Measurements from ENCODE around the gene ZBTB7A. TPM values are rescaled to one million over a fixed set of nuclear protein-coding genes. Genes with fewer than 3 reads are reported as not detected.

ZBTB7A gene
- total and polyA plus RNA-seq, 10 of the 15 experiments (the other 5 are each of a cell fraction or from before 2014, with no cell fraction given), result 0.26 to 42.4 (median 4.5) TPM

DNA sequence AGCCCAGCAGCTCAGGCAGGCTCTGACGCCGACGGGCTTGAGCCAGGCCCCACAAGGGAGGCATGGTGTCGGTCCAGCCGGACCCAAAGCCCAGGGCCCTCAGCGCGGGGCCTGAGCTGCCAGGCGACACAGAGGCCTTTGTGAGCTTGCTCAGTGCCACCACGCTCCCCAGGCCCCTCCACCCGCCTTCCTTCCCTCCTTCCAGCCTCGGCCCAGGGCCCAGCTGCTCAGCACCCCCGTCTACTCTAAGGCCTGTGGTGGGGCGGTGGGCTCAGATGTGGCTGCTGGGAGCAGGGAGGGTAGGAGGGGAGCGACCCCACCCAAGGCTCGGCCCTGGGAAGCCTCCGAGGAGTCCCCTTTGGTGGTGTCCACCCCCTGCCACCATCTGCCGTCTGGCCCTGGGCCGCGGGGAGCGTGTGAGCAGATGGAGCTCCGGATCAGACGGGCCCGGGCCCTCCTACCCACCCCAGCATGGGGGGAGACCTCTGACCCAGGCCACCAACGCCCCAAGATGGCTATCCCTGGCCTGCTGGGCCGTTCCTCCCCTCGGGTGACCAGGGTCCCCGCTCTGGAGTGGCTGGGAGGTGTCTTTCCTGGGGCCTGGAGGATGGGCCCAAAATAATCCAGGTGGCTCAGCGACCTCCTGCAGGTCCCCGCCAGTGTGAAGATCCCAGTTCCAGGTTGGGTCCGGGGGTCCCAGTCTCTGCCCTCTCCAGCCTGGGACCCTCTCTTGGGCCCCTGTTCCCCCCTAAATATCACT lies 7.8 kb downstream of the ZBTB7A start:
- Histone ChIP-seq H3K27ac (ENCODE audit: control insufficient read depth, insufficient read depth) (peak overlapping the region; percentile 87), H4K20me1 (ENCODE audit: control insufficient read depth, insufficient read depth) (peaks cover 18% of the 10 kb centered on the region), H3K79me2 (ENCODE audit: control insufficient read depth, insufficient read depth, low read length) (peaks cover 81% of the 10 kb centered on the region), H3K36me3 (ENCODE audit: control insufficient read depth in 2 of 2, insufficient read depth in 2 of 2, low read length in 1 of 2) (peaks cover 10 to 23% of the 10 kb centered on the region in 2 experiments; a peak in 3 of 4 replicates), H3K4me3 (peak overlapping the region; percentile 58), H3K4me2 (ENCODE audit: control insufficient read depth, insufficient read depth) (peak overlapping the region; percentile 98), H3K27me3 (replicated peaks in 1 of 2; ENCODE audit: control insufficient read depth in 2 of 2, insufficient read depth in 2 of 2, low read length in 1 of 2) (no peaks in the 10 kb centered on the region), H2AFZ (ENCODE audit: control insufficient read depth, low read depth, low read length) (no peak overlapping the region), H3K4me1 (ENCODE audit: control insufficient read depth, insufficient read depth, low read length) (peaks cover 29% of the 10 kb centered on the region), H3K9me3 (replicated peaks; ENCODE audit: control insufficient read depth, insufficient read depth, low read length) (no peaks in the 10 kb centered on the region), H3K9ac (ENCODE audit: control insufficient read depth, insufficient read depth, low read length) (peak overlapping the region; percentile 75; the same call in 1 of the 2 replicates)
- WGBS (ENCODE audit: insufficient coverage, insufficient replicate concordance, low lambda C conversion rate, missing lambda C conversion rate), result 33% methylated on average over 30 of the region's 30 CpGs
- ATAC-seq, result no peak
- intact Hi-C loops (cut with micrococcal nuclease; ENCODE audit: unreplicated experiment) (no loop called here), in situ Hi-C loops (cut with MboI) (no loop called here)
- RAD21 ChIA-PET (ENCODE audit: unreplicated experiment), result interaction anchor here (2.6 kb wide), 1 partner anchor 50 kb away, joined by 10 read pairs; no protein-coding TSS in a partner anchor
- no peak for FAIRE-seq
- BruUV-seq (replicated peaks), result no TSS peak
- SMC1A ChIA-PET (ENCODE audit: uncharacterized antibody, unreplicated experiment), result interaction anchor here (0.8 kb wide), 1 partner anchor 52 kb away, joined by 3 read pairs; no protein-coding TSS in a partner anchor
- CTCF ChIA-PET, result interaction anchor here (1.4 to 3.1 kb wide), 3 partner anchors 50 to 81 kb away, joined by 3 to 12 read pairs (median 4); no protein-coding TSS in a partner anchor
- POLR2A ChIA-PET, result interaction anchor here (0.9 to 3.2 kb wide), 5 partner anchors 20 to 73 kb away, joined by 3 to 15 read pairs (median 9); partner anchors contain the start of genes EEF2 and PIAS4
- no peak for TF ChIP-seq TCF3 (IDR thresholded peaks at IDR 0.05; ENCODE audit: borderline replicate concordance, insufficient read depth, low read depth, low read length)
- no peak for TF ChIP-seq SP1 (IDR thresholded peaks at IDR 0.05; ENCODE audit: low read depth, low read length)
- TF ChIP-seq FOXK2 (IDR thresholded peaks at IDR 0.05), result no peak
- no peak for TF ChIP-seq SIN3A (IDR thresholded peaks at IDR 0.05; ENCODE audit: low read depth, low read length)
- no peak for TF ChIP-seq ZBTB4 (CRISPR knock-in tag; IDR thresholded peaks at IDR 0.05)
- no peak for DNase-seq (ENCODE audit: low read depth, low spot score)

Data from GM12878 (cell line).